Umbilical cord (tissue), 2 donors: Measurements from ENCODE around the gene CELA2B. TPM values are rescaled to one million over a fixed set of nuclear protein-coding genes. Genes with fewer than 3 reads are reported as not detected.
"Not testable (repeated sequence)": the region's sequence is repeated elsewhere in the genome, so short reads cannot be mapped to it uniquely, and the experiment has no call there.

Experiments
- DNase-seq: peaks from one replicate; pipeline ENCODE4 v3.0.0-alpha.2; 2015; ENCODE audit warnings: low spot score
- total RNA-seq: library from RNA; depleted of rRNA; stranded (reverse); fragments of >200 nt; gene quantifications from one replicate; pipeline ENCODE4 v1.2.3, GENCODE V29; 2014; ENCODE audit warnings: low replicate concordance; ENCODE audit not compliant: insufficient read depth

The CELA2B gene
- total RNA-seq, 1 donor from 2014 or later, result not detected

DNA sequence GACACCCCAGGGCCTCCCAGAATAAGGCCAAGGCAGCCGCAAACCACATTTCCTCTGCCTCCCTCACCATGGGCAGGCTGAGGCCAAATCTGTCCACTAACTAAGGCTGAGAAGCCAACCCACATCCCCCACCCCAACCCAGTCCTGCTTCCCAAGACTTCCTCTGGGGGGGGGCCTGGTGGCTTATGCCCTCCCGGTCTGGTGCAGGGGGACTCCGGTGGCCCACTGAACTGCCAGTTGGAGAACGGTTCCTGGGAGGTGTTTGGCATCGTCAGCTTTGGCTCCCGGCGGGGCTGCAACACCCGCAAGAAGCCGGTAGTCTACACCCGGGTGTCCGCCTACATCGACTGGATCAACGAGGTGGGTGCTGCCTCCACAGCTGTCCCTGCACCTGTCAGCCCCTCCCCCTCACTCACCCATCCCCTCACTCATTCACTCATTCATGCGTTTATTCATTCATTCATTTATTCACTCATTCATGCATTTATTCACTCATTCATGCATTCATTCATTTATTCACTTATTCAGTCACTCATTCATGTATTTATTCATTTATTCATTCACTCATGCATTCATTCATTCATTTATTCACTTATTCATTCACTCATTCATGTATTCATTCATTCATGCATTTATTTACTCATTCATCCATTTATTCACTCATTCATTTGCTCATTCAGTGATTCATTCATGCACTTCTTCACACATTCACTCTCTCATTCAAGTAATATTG is 30.3 kb upstream of the CELA2B start:
- no peak for DNase-seq

GRCh38 chr1:15446212-15446611 is 29.7 kb upstream of the CELA2B start:
- no peak for DNase-seq

DNA sequence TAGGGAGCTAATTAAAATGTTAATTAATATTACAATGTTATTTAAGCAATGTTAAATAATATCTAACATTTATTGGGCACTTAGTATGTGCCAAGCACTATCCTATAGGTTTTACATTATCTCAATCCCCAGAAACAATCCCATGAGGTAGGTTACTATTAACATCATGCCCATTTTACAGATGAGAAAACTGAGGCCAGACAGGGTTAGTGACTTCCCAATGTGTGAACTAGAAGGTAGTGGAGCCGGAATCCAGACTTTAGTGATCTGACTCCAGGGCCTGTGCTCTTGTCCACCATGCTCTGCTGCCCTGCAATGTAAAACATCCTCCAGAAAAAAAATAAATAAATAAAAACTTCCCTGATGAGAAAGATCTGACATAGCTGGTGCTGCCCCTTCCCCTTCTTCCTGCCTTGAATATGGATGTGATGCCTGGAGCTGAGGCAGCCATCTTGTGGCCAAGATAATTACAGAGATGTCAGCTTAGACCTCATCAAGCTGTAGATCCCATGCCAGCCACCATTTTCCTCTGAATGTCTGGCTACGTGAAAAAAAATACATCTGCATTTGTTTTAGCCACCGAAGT is 26.9 kb upstream of the CELA2B start:
- no peak for DNase-seq

GRCh38 chr1:15449567-15449966 is 26.3 kb upstream of the CELA2B start:
- DNase-seq, result no peak

- DNase-seq, result no peak
Observed at GRCh38 chr1:15451014-15451722, 24.7 kb upstream of the CELA2B start.

DNA sequence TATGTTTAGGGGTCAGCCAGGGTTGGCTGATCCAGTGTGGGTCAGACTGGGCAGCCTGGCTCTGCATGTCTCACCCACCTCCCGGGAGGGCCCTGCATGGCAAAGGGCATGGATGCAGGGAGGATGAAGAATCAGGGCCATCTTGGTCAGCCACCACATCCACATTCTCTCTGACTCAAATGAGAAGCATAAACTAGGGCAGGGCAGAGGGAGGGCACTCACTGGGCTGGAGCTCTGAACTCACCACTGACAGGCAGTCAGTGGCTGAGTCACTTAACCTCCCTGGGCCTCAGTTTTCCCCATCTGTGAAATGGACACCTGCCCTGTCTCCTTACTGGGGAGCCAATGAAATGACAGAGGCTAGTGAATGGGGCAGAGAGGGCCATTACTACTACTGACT is 23.7 kb upstream of the CELA2B start:
- no peak for DNase-seq

DNA sequence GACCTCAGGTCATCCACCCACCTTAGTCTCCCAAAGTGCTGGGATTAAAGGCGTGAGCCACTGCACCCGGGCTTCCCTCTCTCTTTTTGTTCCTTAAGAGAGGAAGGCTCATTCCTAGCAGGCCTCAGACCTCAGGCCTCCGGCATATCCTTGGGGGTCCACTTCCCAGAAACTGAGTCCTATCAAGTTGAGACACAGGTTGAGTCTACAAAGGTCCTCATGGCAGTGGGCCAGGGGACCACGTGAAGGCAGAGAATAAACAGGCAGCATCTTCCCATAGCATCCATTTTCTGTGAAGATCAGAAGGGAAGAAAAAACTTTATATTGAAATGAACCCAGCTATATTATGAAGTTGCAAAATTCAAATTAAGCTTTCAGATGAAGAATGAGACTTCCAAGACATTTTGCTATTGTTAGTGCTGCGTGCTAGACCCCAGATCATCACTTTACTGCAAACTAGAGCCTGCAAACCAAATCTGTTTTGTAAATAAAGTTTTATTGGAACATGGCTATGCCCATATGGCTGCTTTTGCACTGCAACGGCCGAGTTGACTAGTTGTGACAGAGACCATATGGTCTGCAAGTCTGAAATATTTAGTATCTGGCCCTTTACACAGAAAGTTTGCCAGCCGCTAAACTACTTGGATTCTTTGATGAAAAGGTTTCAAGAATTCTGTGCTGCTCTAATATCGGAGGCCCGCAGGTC is 22.9 kb upstream of the CELA2B start:
- peak; percentile 56 for DNase-seq

- DNase-seq, result no peak
Observed at GRCh38 chr1:15453734-15454133, 22.2 kb upstream of the CELA2B start.

GRCh38 chr1:15454256-15454655 is 21.6 kb upstream of the CELA2B start:
- DNase-seq, result peak; percentile 74

GRCh38 chr1:15455522-15455921 is 20.4 kb upstream of the CELA2B start:
- no peak for DNase-seq

GRCh38 chr1:15456313-15456954 is 19.5 kb upstream of the CELA2B start, which contains the start of gene CELA2A:
Gene CELA2A (plus strand): TSS chr1:15456732. CDS start chr1:15456754, 22 bp downstream.
- no peak for DNase-seq

DNA sequence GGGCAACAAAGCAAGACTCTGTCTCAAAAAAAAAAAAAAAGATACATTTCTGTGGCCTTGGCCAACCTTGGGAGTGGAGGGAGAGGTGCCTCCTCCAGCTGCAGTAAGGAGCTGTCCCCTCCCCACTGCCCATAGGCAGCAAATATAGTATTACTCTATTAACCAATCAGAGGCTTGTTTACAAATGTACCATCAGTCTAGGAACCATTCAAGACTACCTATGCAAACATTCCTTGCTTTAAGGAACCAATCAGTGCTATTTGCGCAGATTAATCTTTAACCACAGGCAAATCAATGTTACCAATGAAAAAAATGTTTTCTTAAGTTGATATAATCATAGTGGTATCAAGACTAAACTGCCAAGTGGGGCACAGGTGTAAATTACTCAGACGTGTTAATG is 18.3 kb upstream of the CELA2B start:
- no peak for DNase-seq

DNA sequence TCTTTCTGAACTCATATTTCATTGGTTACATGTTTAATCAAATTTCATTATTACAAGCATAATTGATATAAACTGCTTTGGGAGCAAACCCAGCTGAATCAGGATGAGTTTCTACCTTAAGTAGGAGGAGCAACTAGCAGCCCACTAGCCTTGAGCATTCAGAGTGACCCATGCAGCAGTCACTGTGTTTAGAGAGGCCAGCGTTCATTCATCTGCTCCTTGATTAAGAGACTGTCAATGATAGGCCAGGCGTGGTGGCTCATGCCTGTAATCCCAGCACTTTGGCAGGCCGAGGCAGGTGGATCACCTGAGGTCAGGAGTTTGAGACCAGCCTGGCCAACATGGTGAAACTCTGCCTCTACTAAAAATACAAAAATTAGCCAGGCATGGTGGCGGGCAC is 17.5 kb upstream of the CELA2B start:
- DNase-seq, result not testable (repeated sequence)

- DNase-seq, result no peak
Observed at GRCh38 chr1:15459771-15460707, 15.9 kb upstream of the CELA2B start.

DNA sequence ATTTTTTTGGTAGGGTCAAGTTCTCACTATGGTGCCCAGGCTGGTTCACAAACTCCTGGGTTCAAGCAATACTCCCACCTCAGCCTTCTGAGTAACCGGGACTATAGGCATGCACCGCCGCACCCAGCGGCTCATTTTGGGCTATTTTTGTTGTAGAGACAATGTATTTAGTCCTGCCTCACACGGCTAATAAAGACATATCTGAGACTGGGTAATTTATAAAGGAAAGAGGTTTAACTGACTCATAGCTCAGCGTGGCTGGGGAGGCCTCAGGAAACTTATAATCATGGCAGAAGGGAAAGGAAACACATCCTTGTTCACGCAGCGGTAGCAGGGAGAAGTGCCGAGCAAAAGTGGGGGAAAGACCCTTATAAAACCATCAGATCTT is 15.2 kb upstream of the CELA2B start:
- no peak for DNase-seq

DNA sequence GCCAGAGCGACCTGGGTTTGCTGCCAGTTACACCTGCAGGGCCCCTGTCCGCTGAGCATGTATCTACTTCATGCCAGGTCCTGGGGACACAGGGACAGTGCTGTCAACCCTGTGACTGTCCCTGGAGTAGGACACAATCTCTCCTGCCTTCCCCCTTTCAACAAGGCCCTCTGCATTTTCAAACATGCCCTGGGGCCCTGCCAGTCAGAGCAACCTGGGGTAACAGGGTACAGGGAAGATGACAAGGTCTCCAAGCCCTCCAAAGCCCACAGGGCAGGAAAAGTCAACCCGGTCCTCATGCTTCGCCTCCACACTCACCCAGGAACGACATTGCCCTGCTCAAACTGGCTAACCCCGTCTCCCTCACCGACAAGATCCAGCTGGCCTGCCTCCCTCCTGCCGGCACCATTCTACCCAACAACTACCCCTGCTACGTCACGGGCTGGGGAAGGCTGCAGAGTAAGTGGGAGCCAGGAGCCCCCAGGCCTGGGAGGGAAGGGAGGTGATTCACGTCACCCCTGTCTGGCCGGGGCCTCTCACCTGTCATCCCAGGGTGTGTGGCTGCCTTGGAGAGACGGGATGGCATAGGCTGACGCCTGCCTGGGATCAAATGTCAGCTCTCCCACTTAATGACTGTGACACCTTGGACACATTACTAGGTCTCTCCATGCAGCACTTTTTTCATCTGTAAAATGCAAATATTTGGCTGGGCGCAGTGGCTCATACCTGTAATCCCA is 12.7 kb upstream of the CELA2B start:
- not testable (repeated sequence) for DNase-seq

GRCh38 chr1:15463926-15464322 is 12.0 kb upstream of the CELA2B start:
- DNase-seq, result not testable (repeated sequence)

DNA sequence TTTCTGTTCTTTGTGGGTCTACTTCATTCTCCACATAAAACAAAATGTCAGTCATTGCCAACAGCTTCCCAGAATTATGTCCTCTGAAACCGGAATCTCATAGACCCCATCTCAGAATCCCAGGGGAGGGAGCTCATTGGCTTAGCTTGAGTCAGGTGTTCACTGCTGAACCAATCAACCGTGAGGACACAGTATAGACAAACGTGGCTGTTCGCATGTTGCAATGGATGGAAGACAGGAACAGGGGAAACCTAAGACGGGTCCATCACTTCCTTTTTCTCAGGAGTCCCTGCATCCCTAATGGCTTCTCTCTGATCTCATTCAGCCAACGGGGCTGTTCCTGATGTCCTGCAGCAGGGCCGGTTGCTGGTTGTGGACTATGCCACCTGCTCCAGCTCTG is 10.2 kb upstream of the CELA2B start:
- DNase-seq, result no peak

DNA sequence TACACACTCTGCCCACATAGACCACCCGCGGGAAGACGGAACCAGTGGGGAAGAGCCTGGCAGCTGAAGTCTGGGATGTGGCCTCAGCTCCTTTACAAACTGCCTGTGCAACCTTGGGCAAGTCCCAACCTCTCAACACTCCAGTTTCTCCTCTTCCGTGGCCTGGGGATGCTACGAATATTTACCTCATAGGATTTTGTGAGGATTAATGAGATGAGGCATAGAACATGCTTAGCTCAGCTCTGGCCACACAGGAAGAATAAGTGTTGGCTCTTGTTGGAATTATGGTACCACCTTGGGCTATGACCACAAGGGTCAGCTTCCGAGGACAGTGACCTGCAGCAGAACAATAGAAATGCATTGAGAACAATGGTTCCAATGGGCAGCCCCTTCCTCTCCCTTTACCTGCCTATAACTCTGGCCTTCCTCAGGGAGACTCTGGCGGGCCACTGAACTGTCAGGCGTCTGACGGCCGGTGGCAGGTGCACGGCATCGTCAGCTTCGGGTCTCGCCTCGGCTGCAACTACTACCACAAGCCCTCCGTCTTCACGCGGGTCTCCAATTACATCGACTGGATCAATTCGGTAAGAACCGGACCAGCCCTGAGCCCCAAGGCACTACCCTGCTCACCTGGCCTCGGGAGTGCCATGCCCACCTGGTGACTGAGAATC is 8.8 kb upstream of the CELA2B start:
- DNase-seq, result not testable (repeated sequence)
